Dermis lymphatic vessel endothelial cell (primary cell): ENCODE results near the gene IFI27L1. TPM values are rescaled to one million over a fixed set of nuclear protein-coding genes. Genes with fewer than 3 reads are reported as not detected.

Experiments
- total RNA-seq: library from RNA; depleted of rRNA; stranded (reverse); fragments of >200 nt; gene quantifications from 2 replicates; pipeline ENCODE4 v1.2.1, GENCODE V29; 2014

The IFI27L1 gene
- 8.3 and 11.6 TPM in 2 replicates for total RNA-seq

GRCh38 chr14:94080621-94081385 lies at the start of gene IFI27L1, which contains the start of gene DDX24:
IFI27L1 (plus strand) TSS chr14:94081310; CDS start chr14:94096938, 15,628 bp downstream.
DDX24 (minus strand) TSS chr14:94081202; CDS start chr14:94079742, 1,460 bp downstream.

GRCh38 chr14:94110552-94111181 lies 29.6 kb downstream of the IFI27L1 start, which contains the start of gene IFI27:
IFI27 (plus strand) TSS chr14:94110736.

GRCh38 chr14:94129111-94129757 lies 48.1 kb downstream of the IFI27L1 start, which contains the start of gene IFI27L2:
IFI27L2 (minus strand) TSS chr14:94129604; CDS start chr14:94129564, 40 bp downstream.

Other genes starting within 250 kb of the IFI27L1 start
- not detected in 2 replicates for gene FAM181A, start 154.0 kb upstream of the IFI27L1 start, total RNA-seq
- not detected in 2 replicates for gene ASB2, start 104.7 kb upstream of the IFI27L1 start, total RNA-seq
- not detected in 2 replicates for gene CCDC197, start 84.0 kb upstream of the IFI27L1 start, total RNA-seq
- 0.11 and 0.60 TPM in 2 replicates for gene OTUB2, start 55.0 kb upstream of the IFI27L1 start, total RNA-seq
- gene DDX24, start 108 bp upstream of the IFI27L1 start, total RNA-seq: 75.4 and 103 TPM in 2 replicates
- 2.2 and 4.7 TPM in 2 replicates for gene IFI27, start 29.4 kb downstream of the IFI27L1 start, total RNA-seq
- gene IFI27L2, start 48.3 kb downstream of the IFI27L1 start, total RNA-seq: 3.4 and 4.2 TPM in 2 replicates
- not detected in 2 replicates for gene PPP4R4, start 93.0 kb downstream of the IFI27L1 start, total RNA-seq
- not detected in 2 replicates for gene SERPINA10, start 212.0 kb downstream of the IFI27L1 start, total RNA-seq
- not detected in 2 replicates for gene SERPINA6, start 242.0 kb downstream of the IFI27L1 start, total RNA-seq